GM21360 (cell line): ENCODE results near the gene C1orf21.
"Not testable (repeated sequence)": the region's sequence is repeated elsewhere in the genome, so short reads cannot be mapped to it uniquely, and the experiment has no call there.

Experiments
- ATAC-seq: cut with Tn5 transposase; IDR thresholded peaks from one replicate; pipeline ENCODE4 v1.9.1; 2021; ENCODE audit warnings: mild to moderate bottlenecking, moderate library complexity; ENCODE audit not compliant: unreplicated experiment

Gene C1orf21, protein sequence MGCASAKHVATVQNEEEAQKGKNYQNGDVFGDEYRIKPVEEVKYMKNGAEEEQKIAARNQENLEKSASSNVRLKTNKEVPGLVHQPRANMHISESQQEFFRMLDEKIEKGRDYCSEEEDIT

DNA sequence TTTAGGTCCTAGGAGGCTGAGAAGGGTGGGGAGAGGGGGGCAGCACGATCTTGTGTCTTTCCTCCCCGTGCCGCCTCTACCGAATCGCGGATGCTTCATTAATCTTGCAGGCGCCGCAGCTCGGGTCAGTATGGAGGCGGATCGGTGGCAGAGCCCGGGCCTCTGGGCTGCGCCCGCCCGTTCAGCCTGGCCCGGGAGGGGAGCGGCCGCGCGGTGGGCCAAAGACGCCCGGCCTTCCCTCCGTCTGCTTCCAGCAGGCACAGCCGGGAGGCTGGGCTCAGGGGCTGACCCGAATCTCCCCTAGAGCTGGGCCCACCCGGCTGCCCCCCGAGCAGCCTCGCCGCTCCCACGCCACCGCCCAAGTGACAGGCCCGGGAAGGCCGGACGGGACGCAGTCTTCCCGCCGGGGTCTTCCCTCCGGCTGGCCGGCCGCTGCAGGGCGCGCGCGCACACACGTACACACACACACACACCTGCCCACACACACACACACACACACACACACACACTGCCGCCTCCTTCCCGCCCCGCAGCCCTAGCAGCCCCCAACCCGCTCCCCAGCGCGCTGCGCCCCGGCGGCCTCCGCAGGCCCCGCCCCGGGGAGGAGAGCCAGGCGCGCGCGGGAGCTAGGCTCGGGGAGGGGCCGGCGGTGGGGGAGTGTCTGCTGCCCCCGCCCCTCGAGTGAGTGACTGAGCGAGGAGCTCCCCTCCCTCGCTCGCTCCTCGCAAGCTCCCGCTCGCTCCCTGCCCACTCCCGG lies at the start of gene C1orf21:
Gene C1orf21 (plus strand): TSS at position 718 of the 757 bp plus-strand sequence. CDS start 90,481 bp downstream, outside the sequence.
- peak; percentile 72 for ATAC-seq

DNA sequence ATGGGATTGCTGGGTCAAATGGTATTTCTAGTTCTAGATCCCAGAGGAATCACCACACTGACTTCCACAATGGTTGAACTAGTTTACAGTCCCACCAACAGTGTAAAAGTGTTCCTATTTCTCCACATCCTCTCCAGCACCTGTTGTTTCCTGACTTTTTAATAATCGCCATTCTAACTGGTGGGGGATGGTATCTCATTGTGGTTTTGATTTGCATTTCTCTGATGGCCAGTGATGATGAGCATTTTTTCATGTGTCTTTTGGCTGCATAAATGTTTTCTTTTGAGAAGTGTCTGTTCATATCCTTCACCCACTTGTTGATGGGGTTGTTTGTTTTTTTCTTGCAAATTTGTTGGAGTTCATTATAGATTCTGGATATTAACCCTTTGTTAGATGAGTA lies 49.0 kb upstream of the C1orf21 start:
- ATAC-seq: not testable (repeated sequence)

DNA sequence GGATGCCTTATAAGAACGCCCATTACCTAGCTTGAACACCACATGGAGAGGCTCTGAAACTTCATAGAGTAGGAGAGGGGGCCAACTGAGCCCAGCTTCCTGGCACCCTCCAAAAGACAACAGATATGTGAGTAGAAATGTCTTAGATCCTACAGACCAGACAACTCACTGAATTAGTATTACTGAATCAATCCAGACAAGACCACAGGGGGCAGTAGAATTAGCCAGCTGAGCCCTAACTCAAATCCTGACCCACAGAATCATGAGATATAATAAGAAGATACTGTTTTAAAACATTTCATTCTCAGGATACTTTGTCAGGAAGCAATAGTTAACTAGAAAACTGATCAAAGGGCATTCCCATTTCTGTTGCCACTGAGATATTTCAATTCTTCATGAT lies 45.8 kb upstream of the C1orf21 start:
- no peak for ATAC-seq

DNA sequence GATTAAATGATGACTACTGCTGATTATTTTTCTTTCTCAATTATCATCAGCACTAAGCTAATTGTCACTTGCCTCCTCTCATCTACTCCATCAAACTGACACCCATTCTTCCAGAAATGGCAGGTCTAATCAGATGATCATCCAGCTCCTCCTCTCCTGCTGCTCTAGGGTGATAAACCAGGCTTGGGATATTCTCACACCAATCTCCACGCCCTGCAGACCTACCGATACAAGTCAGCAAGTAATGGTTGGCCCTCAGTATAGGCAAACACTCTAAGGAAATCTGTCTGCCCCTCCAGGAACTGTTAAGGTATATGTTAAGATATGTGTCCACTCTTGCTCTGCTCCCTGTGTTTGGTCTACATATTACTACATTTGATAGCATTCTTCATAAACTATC lies 36.3 kb upstream of the C1orf21 start:
- ATAC-seq: no peak

DNA sequence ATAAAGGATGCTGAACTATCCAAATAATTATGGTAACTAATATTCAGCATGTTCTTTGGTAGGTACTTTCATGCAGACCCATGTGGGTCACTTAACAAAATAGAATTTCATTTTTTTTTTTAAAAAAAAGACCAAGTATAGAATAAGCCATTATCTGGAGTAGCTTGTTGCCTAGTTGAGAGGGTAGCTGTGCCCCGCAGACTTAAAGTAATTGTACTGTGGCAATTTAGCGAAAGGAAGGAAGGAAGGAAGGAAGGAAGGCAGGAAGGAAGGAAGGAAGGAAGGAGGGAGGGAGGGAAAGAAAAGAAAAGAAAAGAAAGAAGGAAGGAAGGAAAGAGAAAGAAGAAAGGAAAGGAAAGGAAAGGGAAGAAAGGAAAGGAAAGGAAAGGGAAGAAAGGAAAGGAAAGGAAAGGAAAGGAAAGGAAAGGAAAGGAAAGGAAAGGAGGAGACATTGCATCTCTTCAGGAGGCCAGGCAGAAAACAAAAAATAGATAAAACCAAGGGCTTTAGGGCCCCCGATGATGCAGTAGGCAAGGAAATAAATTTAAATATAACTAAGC lies 35.3 kb upstream of the C1orf21 start:
- no peak for ATAC-seq

DNA sequence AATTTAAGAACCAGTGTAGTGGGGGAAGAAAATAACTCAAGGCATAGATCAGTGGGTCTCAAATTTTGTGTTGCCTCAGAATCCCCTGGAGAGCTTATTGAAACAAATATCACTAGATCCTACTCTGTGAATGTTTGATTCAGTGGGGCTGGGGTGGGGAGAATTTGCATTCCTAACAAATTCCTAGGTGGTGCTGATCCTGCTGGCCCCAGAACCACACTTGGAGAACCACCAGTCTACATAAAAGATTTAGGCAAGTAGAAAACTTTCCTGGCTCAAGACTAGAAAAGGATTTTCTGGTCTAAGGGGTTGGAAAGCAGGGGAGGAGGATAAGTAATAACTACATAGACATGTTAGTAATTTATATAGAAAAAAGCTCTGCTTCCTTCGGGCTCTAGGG lies 34.1 kb upstream of the C1orf21 start:
- ATAC-seq: no peak

DNA sequence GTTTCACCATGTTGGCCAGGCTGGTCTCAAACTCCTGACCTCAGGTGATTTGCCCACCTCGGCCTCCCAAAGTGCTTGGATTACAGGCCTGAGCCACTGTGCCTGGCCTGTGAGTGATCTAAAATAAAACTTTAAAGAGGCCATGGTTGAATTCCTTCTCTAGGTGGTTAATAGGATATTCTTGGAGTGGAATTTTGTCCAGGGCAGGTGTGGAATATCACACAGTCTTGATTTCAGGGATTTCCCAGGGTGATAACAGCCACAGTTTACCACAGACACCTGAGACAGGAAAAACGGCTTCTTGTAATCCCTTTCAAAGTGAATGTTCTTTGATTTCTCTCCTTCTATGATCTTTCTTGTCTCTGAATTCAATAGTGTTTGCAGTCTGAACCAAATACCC lies 32.1 kb upstream of the C1orf21 start:
- ATAC-seq: no peak

DNA sequence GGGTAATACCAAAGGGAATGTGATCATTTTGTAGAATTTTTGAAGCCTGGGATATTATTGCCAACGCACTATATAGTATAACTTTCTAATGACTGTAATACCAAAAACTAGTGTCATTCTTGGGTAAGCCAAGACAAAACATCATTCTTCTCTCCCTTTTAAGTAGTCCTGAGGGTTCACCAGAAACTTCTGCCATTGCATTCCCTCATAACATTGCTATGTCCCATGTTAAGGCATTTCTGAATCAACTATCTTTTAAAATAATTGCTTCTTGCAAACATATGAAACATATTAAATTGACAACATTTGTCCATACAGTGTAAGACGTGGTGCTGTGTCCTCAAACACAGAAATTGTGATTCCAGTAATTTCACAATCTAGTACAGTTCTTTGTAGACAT lies 29.9 kb upstream of the C1orf21 start:
- no peak for ATAC-seq

DNA sequence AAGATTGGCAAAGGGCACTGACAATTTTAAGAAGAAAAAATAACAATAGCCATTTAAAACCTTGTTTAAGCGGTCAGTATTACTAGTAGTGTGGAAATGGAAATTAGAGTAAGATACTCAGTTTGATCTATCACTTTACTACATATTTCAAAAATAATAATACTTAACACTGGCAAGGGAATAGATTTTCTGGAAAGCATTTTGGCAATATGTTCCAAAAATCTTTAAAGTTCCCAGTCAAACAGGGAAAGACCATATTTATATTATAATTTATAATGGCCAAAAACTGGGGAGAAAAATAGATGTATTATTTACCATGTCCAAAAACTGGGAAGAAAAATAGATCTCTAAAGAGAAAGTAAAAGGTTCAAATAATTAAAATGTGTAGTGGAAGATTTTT lies 28.6 kb upstream of the C1orf21 start:
- no peak for ATAC-seq

DNA sequence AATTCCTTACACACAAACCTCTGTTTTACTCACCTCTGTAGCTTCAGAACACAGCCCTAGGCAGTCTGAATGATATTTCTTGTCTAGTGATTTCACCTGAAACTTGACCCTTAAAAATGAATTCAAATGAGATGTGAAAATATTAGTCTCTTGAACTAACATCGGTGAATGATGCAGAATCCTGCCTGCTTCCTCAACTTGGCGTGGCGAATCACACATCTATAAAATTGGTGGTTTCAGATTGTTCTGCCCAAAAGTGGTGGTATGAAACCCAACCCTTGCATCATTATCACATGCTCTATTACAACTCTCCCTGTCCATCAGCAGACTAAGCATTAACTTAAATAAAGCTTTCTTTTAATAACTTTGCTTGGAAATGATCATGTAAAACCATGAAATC lies 26.9 kb upstream of the C1orf21 start:
- ATAC-seq: no peak

DNA sequence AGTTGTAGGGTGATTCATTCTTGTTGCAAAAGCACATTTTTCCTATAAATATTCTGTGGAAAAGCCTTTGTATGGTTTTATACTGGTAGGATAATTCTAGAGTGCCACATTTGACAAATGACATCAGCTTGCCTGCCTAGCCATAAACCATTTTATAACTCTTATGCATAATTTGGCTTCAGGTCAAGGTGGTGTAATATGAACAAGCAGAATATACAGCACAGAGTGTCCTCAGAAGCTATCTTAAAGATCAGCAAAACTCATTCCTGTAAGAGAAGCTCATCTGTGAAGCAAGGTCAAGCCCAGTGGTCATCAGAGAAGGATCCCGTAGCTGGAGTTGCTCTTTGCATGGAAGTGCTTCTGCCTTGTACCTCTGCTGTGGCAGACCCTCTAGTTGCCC lies 24.0 kb upstream of the C1orf21 start:
- ATAC-seq: no peak

DNA sequence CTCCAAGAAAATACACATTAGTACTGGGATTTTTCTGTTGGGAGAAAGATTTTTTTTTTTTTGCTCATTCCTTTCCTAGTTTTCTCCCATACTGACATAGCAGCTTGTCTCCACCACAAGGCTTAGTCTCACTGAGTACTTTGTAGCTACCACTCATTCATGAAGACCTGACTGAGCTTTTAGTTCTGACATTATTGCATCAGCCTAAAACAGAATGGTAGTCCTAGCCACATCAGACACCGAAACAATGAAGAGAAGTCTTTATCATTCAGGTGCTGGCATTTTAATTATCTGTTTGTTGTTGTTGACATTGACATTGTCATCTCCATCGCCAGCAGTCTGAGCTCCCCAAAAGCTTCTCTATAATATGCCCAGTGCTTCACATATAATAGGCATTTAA lies 21.1 kb upstream of the C1orf21 start:
- ATAC-seq: no peak

DNA sequence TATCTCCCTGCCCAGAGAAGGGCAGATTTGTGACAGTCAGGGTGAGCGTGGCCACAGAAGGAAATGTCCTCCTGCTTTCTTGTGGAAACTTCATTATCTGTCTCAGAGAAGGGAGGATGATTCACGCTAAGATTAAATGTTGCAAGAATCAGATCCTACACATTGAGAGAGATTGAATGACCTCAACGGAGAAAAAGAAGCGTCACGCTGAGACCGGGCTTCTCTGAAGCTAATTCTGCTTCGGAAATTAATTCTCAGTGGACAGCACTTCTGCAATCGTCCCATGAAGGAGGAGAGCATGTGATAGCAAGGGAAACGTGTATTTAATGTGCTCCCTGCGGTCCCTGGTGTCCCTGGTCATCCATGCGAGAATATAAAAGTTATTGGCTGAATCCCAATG lies 19.8 kb upstream of the C1orf21 start:
- ATAC-seq: no peak

DNA sequence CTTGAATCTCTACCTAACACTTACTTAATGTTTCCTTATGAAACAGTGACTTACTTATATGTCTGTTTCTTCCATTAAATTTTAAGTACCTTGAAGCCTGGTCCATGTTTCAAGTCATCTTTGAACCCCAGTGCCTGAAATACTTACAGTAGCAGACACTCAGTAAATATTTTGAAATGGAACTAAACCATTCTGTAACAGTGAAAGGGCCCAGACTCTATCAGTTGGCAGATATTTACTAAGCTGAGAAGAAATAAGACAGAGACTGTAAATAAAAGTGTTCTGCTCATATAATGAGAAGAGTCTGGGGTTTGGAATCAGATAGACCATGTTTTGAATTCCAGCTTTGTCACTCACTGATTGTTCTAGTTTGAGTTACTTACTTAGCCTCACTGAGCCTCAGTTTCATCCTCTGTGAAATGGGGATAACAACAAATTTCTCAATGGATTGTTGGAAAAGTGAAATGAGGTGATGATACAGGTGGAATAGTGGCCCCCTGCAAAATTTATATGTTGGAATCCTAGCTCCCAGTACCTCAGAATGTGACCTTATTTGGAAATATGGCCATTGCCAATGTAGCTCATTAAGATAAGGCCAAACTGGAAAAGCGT lies 19.3 kb upstream of the C1orf21 start:
- ATAC-seq: no peak

DNA sequence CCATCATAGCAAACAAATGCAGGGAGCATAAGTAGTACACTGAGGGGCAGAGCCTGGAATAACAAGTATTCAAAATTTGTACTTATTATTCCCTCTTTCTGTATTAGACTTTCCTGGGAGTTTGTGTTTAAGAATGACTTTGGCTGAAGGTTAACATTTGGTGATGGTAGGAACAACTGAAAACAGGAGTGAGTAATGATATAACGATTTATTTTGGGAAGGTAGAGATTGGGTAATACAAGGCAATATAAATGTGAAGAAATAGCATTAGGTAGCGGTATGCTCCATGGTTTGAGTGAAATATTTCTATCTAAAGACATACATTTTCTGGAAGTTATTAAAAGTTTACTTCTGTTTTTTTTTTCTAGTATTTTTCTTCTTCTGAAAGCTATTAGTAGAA lies 18.5 kb upstream of the C1orf21 start:
- no peak for ATAC-seq

DNA sequence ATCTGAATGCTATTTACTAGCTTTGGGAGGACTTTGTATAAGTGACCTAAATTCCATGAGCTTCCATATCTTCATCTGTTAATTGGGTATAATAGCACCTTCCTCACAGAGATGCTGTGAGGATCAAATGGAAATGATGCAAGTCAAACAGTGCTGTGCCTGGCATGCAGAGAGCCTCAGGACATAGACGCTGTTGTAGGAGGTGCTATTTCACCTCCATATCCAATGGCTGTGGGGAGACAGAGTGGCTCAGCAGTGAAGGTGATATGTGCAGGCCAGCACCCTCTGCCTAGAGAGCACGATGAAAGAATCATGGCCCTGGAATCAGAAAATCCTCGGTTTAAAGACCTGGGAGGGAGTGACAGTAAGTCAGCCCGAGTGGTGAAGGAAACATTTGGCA lies 16.0 kb upstream of the C1orf21 start:
- no peak for ATAC-seq

DNA sequence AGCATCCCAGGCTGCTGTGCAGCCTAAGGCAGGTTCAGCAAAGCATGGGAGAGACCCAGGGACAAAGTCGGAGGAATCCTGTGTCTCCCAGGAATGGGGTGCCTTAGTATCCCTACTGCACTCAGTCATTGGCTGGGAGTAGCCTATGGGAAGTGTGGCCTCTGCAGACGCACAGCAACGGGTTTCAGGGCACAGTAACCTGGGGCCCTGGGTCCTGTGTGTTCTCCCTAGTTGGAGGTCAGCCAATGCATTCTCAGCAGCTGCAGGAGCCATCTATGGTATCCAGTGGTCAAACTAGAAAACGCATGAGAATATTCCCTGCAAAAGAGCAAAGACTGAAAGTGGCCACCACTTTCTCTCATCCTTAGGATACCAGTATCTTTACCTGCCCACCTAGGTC lies 13.7 kb upstream of the C1orf21 start:
- ATAC-seq: no peak

DNA sequence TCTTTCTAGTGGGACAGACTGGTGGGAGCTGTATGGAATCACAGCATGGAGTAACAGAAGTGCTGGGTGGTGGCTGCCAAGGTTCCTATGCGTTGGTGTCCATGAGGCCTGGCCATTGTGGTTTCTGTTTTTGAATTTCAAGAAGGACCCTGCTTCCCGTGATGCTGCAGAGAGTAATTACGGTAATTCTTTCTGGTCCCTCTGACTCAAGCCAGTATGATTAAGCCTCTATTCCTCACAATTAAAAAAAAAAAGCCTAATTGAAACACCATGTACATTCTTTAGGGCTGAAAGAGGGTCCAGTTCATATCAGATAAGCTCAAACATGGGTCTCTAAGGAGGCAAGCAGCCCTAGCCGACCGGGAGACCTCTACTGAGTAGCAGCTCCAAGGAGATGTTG lies 10.5 kb upstream of the C1orf21 start:
- ATAC-seq: no peak

DNA sequence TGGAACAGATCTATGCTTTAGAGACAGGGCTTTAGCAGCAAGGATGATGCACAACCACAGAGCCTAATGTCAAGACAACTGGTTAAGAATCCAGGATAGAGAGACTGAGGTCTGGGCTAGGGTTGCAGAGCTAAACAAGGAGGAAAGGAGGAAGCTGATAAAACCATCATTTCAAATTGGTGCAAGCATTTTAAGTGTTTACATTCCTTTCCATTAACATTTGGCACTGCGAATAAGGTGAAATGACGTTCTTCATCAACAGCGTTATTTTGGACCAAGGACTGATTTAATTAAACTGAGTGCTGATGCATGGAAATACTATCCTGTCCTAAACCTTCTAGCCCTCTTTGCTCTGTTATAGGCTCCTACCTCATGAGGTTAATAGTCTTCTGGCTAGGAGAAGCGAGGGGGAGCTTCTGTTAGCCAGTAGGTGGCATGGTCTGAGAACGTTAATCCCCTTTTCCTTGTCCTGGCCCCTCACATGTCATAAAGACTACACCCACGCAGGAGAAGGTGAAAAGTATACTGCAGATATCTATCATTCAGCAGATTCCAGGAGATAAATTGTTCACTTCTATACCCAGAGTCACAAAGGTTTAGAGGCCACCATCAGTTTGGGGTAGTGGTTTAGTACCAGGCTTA lies 7.6 kb upstream of the C1orf21 start:
- no peak for ATAC-seq

DNA sequence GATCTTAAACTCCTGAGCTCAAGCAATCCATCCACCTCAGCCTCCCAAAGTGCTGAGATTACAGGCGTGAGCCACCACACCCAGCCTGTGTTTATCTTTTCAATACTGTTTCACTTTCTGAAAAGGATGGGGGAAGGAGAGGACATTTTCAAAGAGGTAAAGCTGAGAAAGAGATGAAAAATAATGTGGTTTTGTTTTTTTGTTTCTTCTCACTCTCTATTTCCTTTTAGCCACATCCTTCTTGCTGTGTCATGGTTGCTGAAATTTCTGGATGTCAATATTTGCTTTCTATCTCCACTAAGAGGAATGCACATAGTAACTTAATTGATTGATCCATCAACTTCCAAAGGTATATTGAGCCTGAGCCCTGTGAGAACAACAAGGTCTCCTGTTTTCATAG lies 6.4 kb upstream of the C1orf21 start:
- ATAC-seq: no peak

DNA sequence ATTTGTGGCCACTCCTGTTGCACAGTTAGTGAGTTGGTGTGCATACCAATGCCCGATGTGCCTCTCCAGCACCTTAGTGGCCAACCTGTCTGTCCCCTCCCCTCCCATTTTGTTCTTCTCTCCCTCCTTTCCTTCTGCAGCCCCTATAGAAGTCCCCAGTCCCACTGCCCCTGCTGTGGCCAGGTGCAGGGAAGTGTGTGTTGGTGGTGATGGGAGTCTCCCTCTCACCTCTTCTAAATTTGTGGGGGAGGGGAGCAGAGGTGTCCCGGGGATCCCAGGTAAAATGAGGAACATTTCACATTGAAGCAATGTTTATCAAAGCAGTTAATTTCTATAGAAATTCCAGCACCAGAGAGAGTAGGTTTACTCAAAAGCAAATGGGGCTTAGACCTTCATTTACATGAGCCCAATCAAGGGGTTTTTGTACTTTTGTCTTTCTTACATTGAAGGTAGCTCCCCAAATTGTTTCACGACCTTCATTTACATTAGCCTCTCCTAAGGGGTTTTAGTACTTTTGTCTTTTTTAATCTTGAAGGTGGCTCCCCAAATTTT lies 3.0 kb upstream of the C1orf21 start:
- ATAC-seq: no peak
